ENCODE data around the gene CAB39L. TPM values are rescaled to one million over a fixed set of nuclear protein-coding genes. Genes with fewer than 3 reads are reported as not detected.

CAB39L gene
- polyA plus RNA-seq, 1 of the 3 experiments (the other 2 are of a cell fraction), result 2.6 TPM

- no peaks in the 10 kb centered on the region for H3K4me1 ChIP-seq (ENCODE audit: control insufficient read depth in 1 of 2, insufficient read depth in 2 of 2, low read depth in 1 of 2, low read length in 1 of 2)
- H3K4me2 ChIP-seq, result no peak overlapping the region
- no peaks in the 10 kb centered on the region for H3K36me3 ChIP-seq (replicated peaks in 1 of 2; ENCODE audit: control insufficient read depth in 1 of 2, insufficient read depth in 2 of 2, low read length in 1 of 2)
- ChIA-PET POLR2A (no interaction called here), CTCF (no interaction called here)
- DNase-seq, result no peak
- H3K9me2 ChIP-seq, result no peaks in the 10 kb centered on the region
- no peaks in the 10 kb centered on the region for H3F3A ChIP-seq (replicated peaks; ENCODE audit: insufficient read depth)
- no peaks in the 10 kb centered on the region for H3K9me3 ChIP-seq
- H3K27me3 ChIP-seq (ENCODE audit: insufficient read depth), result no peaks in the 10 kb centered on the region
- H2AFZ ChIP-seq (ENCODE audit: low read depth), result no peak overlapping the region
- H4K20me1 ChIP-seq (ENCODE audit: insufficient read depth), result no peaks in the 10 kb centered on the region
- H3K4me3 ChIP-seq (ENCODE audit: low read depth in 2 of 2, low read length in 1 of 2), result no peak overlapping the region
- TF ChIP-seq ELF1 (IDR thresholded peaks at IDR 0.05), result no peak
- no peak for TF ChIP-seq FOXJ3 (CRISPR knock-in tag; IDR thresholded peaks at IDR 0.05)
- H3K27ac ChIP-seq (ENCODE audit: low read depth in 2 of 2, low read length in 1 of 2), result no peak overlapping the region
- no peak overlapping the region for H3K9ac ChIP-seq
- H3K79me2 ChIP-seq (ENCODE audit: insufficient read depth), result no peaks in the 10 kb centered on the region
Observed at GRCh38 chr13:49410477-49410876, 33.4 kb downstream of the CAB39L start.

DNA sequence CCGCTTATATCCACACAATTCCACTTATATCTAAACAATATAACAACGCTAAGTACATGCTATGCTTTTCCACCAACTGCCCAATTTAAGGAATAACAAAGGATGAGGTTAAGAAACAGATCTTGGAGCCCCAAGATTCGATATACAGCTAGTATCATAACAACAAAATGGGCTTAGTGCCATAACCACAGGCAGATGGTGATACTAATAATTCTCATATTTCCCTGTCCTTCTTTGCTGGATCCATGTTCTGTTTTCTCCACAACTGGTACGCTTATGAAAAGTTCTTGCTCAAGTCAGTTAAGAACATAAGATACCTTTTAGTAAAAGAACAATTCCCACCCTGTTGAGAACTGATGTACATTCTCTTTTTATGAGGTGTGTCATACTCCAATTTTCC lies 33.9 kb downstream of the CAB39L start:
- no peak overlapping the region for H3K4me3 ChIP-seq (ENCODE audit: low read depth in 2 of 2, low read length in 1 of 2)
- no peak overlapping the region for H3K9ac ChIP-seq
- H4K20me1 ChIP-seq (ENCODE audit: insufficient read depth), result no peaks in the 10 kb centered on the region
- WGBS (ENCODE audit: low lambda C conversion rate), result 85% methylated on average over 4 of the region's 4 CpGs
- no peaks in the 10 kb centered on the region for H3K36me3 ChIP-seq (replicated peaks in 1 of 2; ENCODE audit: control insufficient read depth in 1 of 2, insufficient read depth in 2 of 2, low read length in 1 of 2)
- POLR2A ChIA-PET, result no interaction called here
- H3K4me2 ChIP-seq, result no peak overlapping the region
- TF ChIP-seq MXI1 (IDR thresholded peaks at IDR 0.05; ENCODE audit: low read depth, low read length) (no peak), USF1 (IDR thresholded peaks at IDR 0.05; ENCODE audit: borderline replicate concordance, low read depth) (no peak), MEF2A (IDR thresholded peaks at IDR 0.05; ENCODE audit: borderline replicate concordance, low read depth) (no peak), SMC3 (IDR thresholded peaks at IDR 0.05; ENCODE audit: low read depth, low read length) (no peak), RCOR1 (IDR thresholded peaks at IDR 0.05; ENCODE audit: low read length) (no peak), FOSL2 (IDR thresholded peaks at IDR 0.05; ENCODE audit: borderline replicate concordance, low read depth) (no peak), TEAD4 (IDR thresholded peaks at IDR 0.05; ENCODE audit: borderline replicate concordance, insufficient read depth) (no peak), EP300 (IDR thresholded peaks at IDR 0.05; ENCODE audit: borderline replicate concordance in 1 of 2, low read depth in 1 of 2, low read length in 1 of 2) (no peak), CHD2 (IDR thresholded peaks at IDR 0.05; ENCODE audit: low read length, partially characterized antibody) (no peak), NRF1 (IDR thresholded peaks at IDR 0.05; ENCODE audit: low read depth, low read length) (no peak), CTCF (IDR thresholded peaks at IDR 0.05) (no peak), TAF1 (IDR thresholded peaks at IDR 0.05; ENCODE audit: borderline replicate concordance, low read depth, low read length) (no peak), ZBTB33 (IDR thresholded peaks at IDR 0.05; ENCODE audit: borderline replicate concordance, low read depth) (no peak), TCF12 (IDR thresholded peaks at IDR 0.05) (no peak), ELF1 (IDR thresholded peaks at IDR 0.05) (no peak), RAD21 (IDR thresholded peaks at IDR 0.05; ENCODE audit: low read length) (no peak)
- TF ChIP-seq, protein P1, sequence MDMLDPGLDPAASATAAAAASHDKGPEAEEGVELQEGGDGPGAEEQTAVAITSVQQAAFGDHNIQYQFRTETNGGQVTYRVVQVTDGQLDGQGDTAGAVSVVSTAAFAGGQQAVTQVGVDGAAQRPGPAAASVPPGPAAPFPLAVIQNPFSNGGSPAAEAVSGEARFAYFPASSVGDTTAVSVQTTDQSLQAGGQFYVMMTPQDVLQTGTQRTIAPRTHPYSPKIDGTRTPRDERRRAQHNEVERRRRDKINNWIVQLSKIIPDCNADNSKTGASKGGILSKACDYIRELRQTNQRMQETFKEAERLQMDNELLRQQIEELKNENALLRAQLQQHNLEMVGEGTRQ (IDR thresholded peaks at IDR 0.05; ENCODE audit: borderline replicate concordance, low read depth, low read length), result no peak
- TF ChIP-seq, protein P2, sequence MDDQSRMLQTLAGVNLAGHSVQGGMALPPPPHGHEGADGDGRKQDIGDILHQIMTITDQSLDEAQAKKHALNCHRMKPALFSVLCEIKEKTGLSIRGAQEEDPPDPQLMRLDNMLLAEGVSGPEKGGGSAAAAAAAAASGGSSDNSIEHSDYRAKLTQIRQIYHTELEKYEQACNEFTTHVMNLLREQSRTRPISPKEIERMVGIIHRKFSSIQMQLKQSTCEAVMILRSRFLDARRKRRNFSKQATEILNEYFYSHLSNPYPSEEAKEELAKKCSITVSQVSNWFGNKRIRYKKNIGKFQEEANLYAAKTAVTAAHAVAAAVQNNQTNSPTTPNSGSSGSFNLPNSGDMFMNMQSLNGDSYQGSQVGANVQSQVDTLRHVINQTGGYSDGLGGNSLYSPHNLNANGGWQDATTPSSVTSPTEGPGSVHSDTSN (IDR thresholded peaks at IDR 0.05), result no peak
- TF ChIP-seq, protein P3, sequence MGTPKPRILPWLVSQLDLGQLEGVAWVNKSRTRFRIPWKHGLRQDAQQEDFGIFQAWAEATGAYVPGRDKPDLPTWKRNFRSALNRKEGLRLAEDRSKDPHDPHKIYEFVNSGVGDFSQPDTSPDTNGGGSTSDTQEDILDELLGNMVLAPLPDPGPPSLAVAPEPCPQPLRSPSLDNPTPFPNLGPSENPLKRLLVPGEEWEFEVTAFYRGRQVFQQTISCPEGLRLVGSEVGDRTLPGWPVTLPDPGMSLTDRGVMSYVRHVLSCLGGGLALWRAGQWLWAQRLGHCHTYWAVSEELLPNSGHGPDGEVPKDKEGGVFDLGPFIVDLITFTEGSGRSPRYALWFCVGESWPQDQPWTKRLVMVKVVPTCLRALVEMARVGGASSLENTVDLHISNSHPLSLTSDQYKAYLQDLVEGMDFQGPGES (IDR thresholded peaks at IDR 0.05; ENCODE audit: low read depth, low read length), result no peak
- TF ChIP-seq, protein P4, sequence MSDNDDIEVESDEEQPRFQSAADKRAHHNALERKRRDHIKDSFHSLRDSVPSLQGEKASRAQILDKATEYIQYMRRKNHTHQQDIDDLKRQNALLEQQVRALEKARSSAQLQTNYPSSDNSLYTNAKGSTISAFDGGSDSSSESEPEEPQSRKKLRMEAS (IDR thresholded peaks at IDR 0.05; ENCODE audit: low read depth), result no peak
- H3K9me2 ChIP-seq, result no peaks in the 10 kb centered on the region
- H3K27ac ChIP-seq (ENCODE audit: low read depth in 2 of 2, low read length in 1 of 2), result no peak overlapping the region
- H3K4me1 ChIP-seq (ENCODE audit: control insufficient read depth in 1 of 2, insufficient read depth in 2 of 2, low read depth in 1 of 2, low read length in 1 of 2), result no peaks in the 10 kb centered on the region
- DNase-seq, result no peak
- H3F3A ChIP-seq (replicated peaks; ENCODE audit: insufficient read depth), result no peaks in the 10 kb centered on the region
- no peaks in the 10 kb centered on the region for H3K79me2 ChIP-seq (ENCODE audit: insufficient read depth)
- H3K27me3 ChIP-seq (ENCODE audit: insufficient read depth), result no peaks in the 10 kb centered on the region
- no peak overlapping the region for H2AFZ ChIP-seq (ENCODE audit: low read depth)
- peaks cover under 1% of the 10 kb centered on the region; the same call in 1 of the 2 replicates for H3K9me3 ChIP-seq
- CTCF ChIA-PET, result no interaction called here
